AG09319 (cell line): ENCODE data around the gene MTRF1.
"Not testable (repeated sequence)": the region's sequence is repeated elsewhere in the genome, so short reads cannot be mapped to it uniquely, and the experiment has no call there.

Source experiments
- DNase-seq: peaks from one replicate; pipeline ENCODE4 v3.0.0-alpha.2; 2010; ENCODE audit warnings: low read depth; ENCODE audit errors: extremely low read depth
- TF ChIP-seq, protein P1 (sequence below): IDR thresholded peaks from 2 replicates; pipeline ENCODE4 v1.5.1; 2011; ENCODE audit warnings: low read depth, mild to moderate bottlenecking, inconsistent platforms, low read length, moderate library complexity

MTRF1 gene

GRCh38 chr13:41294914-41295313, 31.5 kb upstream of the MTRF1 start:
- no peak for DNase-seq
- TF ChIP-seq, protein P1, sequence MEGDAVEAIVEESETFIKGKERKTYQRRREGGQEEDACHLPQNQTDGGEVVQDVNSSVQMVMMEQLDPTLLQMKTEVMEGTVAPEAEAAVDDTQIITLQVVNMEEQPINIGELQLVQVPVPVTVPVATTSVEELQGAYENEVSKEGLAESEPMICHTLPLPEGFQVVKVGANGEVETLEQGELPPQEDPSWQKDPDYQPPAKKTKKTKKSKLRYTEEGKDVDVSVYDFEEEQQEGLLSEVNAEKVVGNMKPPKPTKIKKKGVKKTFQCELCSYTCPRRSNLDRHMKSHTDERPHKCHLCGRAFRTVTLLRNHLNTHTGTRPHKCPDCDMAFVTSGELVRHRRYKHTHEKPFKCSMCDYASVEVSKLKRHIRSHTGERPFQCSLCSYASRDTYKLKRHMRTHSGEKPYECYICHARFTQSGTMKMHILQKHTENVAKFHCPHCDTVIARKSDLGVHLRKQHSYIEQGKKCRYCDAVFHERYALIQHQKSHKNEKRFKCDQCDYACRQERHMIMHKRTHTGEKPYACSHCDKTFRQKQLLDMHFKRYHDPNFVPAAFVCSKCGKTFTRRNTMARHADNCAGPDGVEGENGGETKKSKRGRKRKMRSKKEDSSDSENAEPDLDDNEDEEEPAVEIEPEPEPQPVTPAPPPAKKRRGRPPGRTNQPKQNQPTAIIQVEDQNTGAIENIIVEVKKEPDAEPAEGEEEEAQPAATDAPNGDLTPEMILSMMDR, result no peak

DNA sequence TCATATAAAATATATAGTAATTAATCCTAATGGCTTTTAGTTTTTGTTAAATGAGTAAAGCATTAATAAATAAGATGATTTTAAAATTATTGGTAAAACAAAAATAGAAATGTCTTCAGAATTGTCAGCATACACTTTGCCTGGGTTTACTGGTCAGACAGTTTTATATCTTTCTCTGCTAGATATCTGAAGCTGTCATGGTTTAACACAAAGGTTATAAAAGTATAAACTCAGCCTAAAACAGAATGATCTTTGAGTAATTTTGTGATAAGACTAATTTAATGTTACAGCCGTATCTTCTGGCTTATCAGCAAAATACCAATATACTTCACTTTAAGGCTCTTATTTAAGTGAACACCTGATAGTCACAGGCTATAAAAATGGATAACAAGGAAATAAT, 29.9 kb upstream of the MTRF1 start:
- no peak for DNase-seq
- TF ChIP-seq, protein P1, result no peak

GRCh38 chr13:41291246-41291645, 27.9 kb upstream of the MTRF1 start:
- TF ChIP-seq, protein P1, result no peak
- DNase-seq, result no peak

DNA sequence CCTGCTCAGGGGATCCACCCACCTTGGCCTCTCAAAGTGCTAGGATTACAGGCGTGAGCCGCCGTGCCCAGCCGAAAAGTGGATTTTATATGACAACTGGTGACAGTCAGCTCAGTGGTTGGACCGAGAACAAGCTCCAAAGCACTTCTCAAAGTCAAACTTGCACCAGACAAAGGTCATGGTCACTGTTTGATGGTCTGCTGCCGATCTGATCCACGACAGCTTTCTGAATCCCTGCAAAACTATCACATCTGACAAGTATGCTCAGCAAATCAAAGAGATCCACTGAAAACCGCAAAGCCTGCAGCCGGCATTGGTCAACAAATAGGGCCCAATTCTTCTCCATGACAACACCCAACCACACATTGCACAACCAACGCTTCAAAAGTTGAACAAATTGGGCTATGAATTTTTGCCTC, 26.1 kb upstream of the MTRF1 start:
- DNase-seq, result no peak
- TF ChIP-seq, protein P1, result no peak

- no peak for DNase-seq
- TF ChIP-seq, protein P1, result no peak
These were observed 23.0 kb upstream of the MTRF1 start for GRCh38 chr13:41286370-41286769.

- peak; percentile 90 for DNase-seq
- TF ChIP-seq, protein P1, result no peak
These were observed 21.3 kb upstream of the MTRF1 start for GRCh38 chr13:41284512-41285288.

DNA sequence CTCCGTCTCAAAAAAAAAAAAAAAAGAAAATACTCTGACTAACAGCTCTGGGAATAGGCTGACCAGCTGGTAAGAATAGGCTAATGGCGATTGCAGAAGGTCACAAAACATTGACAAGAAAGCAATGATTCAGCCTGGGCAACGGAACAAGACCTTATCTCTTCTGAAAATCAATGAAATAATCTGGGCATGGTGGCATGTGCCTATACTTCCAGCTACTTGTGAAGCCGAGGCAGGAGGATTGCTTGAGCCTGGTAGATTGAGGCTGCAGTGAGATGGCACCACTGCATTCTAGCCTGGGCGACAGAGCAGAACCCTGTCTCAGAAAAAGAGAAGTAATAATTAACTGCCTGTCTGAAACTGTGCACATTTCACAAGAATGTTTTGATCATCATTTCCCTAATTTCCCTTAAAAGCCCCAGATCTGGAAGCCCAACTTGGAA, 18.8 kb upstream of the MTRF1 start:
- TF ChIP-seq, protein P1, result no peak
- DNase-seq, result no peak

- DNase-seq, result not testable (repeated sequence)
These were observed 15.8 kb upstream of the MTRF1 start for GRCh38 chr13:41279156-41279555.
